Fibroblast of gingiva (primary cell): Measurements from ENCODE around the gene ATP5ME.

Experiments used
- DNase-seq: peaks from one replicate; pipeline ENCODE4 v3.0.0-alpha.2; 2011; ENCODE audit warnings: low read depth

ATP5ME gene

GRCh38 chr4:633406-633805, 40.7 kb downstream of the ATP5ME start:
- no peak for DNase-seq

GRCh38 chr4:632926-633325, 41.1 kb downstream of the ATP5ME start:
- no peak for DNase-seq

GRCh38 chr4:632196-632790, 41.8 kb downstream of the ATP5ME start:
- no peak for DNase-seq

- no peak for DNase-seq
Measured at GRCh38 chr4:630656-631055, 43.4 kb downstream of the ATP5ME start.

- DNase-seq = no peak
Measured at GRCh38 chr4:629915-630641, 44.0 kb downstream of the ATP5ME start.

GRCh38 chr4:629636-629914, 44.5 kb downstream of the ATP5ME start:
- DNase-seq = no peak

GRCh38 chr4:628821-629635, 45.0 kb downstream of the ATP5ME start:
- DNase-seq = no peak

GRCh38 chr4:628311-628741, 45.8 kb downstream of the ATP5ME start:
- no peak for DNase-seq

GRCh38 chr4:627347-628125, 46.5 kb downstream of the ATP5ME start:
- DNase-seq = no peak

GRCh38 chr4:626201-627091, 47.6 kb downstream of the ATP5ME start:
- DNase-seq = no peak

- DNase-seq = no peak
Measured at GRCh38 chr4:625631-626161, 48.4 kb downstream of the ATP5ME start.

- DNase-seq = no peak
Measured at GRCh38 chr4:624705-625590, 49.1 kb downstream of the ATP5ME start, which contains the start of gene PDE6B. TSS of gene PDE6B (plus strand) at chr4:625573. CDS start at chr4:625627, 54 bp downstream.

- DNase-seq = no peak
Measured at GRCh38 chr4:623914-624566, 50.0 kb downstream of the ATP5ME start.

GRCh38 chr4:622996-623913, 50.8 kb downstream of the ATP5ME start:
- DNase-seq = no peak
